ENCODE data around the gene IFT122. TPM values are rescaled to one million over a fixed set of nuclear protein-coding genes. Genes with fewer than 3 reads are reported as not detected.

Gene IFT122
- total RNA-seq, 1 experiment from 2014 or later: 35.5 TPM

- no peak overlapping the region for H3K4me3 Mint-ChIP-seq (ENCODE audit: low read depth, unreplicated experiment)
- H3K36me3 Mint-ChIP-seq (ENCODE audit: insufficient read depth, unreplicated experiment): peaks cover 42% of the 10 kb centered on the region
- TF ChIP-seq CTCF (IDR thresholded peaks at IDR 0.05; ENCODE audit: unreplicated experiment): no peak
- no peak overlapping the region for H3K27ac Mint-ChIP-seq (ENCODE audit: unreplicated experiment)
- no TSS peak for BruUV-seq (replicated peaks)
- H3K27me3 Mint-ChIP-seq (ENCODE audit: unreplicated experiment): peaks cover 33% of the 10 kb centered on the region
- H3K4me1 Mint-ChIP-seq (ENCODE audit: low read depth, unreplicated experiment): peaks cover 21% of the 10 kb centered on the region
- H3K9me3 Mint-ChIP-seq (ENCODE audit: low read depth, unreplicated experiment): no peaks in the 10 kb centered on the region
- DNase-seq: no peak
- intact Hi-C loops (cut with micrococcal nuclease; ENCODE audit: unreplicated experiment): no loop called here
- CTCF ChIA-PET: interaction anchor here (0.8 to 1.8 kb wide), 2 partner anchors 12 to 60 kb away, joined by 3 to 4 read pairs; no protein-coding TSS in a partner anchor
Observed at GRCh38 chr3:129429602-129430001, 10.4 kb upstream of the IFT122 start.

DNA sequence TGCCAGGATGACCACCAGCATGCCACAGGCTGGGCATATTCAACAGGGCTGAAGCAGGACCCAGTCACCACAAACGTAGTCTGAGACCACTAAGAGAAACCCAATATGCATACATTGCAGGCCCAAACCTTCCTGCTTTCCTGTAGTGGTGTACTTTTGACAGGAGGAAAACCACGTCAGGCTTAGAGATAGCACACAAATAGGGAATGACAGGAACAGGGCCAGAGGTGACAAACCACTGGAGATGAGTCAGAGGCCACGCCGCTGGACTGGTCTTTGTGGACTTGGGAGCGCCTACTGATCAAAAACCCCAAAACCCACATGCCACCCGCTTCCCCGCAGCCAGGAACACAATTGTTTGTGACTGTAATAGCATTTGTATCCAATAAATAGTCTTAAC is 8.0 kb upstream of the IFT122 start:
- intact Hi-C loops (cut with micrococcal nuclease; ENCODE audit: unreplicated experiment): no loop called here
- no TSS peak for BruUV-seq (replicated peaks)
- Mint-ChIP-seq H3K36me3 (ENCODE audit: insufficient read depth, unreplicated experiment) (peaks cover 58% of the 10 kb centered on the region), H3K27ac (ENCODE audit: unreplicated experiment) (no peak overlapping the region), H3K9me3 (ENCODE audit: low read depth, unreplicated experiment) (no peaks in the 10 kb centered on the region), H3K27me3 (ENCODE audit: unreplicated experiment) (peaks cover 15% of the 10 kb centered on the region), H3K4me3 (ENCODE audit: low read depth, unreplicated experiment) (no peak overlapping the region), H3K4me1 (ENCODE audit: low read depth, unreplicated experiment) (peaks cover 38% of the 10 kb centered on the region)
- no peak for DNase-seq
- TF ChIP-seq CTCF (IDR thresholded peaks at IDR 0.05; ENCODE audit: unreplicated experiment): no peak
- CTCF ChIA-PET: no interaction called here

- intact Hi-C loops (cut with micrococcal nuclease; ENCODE audit: unreplicated experiment): no loop called here
- CTCF ChIA-PET: no interaction called here
- no TSS peak for BruUV-seq (replicated peaks)
Observed at GRCh38 chr3:129432671-129433070, 7.4 kb upstream of the IFT122 start.

DNA sequence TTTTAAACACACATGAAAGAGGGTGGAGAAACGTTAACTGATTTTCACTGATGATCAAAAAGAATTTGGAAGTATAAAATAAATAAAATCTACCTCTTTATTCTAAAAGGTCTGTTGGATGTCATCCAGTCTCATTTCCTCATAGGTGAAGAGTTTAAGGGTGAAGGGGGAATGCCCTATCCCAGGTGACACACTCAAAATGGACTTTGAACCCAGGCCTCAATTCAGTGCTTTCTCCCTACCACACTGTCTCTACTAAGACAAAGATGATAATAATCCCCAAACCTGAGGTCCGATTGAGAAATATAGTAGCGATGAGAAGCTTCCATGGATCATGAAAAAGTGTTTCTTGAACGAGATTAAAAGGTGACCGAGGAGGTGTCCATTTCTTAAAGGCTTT is 6.5 kb upstream of the IFT122 start:
- Mint-ChIP-seq H3K27ac (ENCODE audit: unreplicated experiment) (no peak overlapping the region), H3K9me3 (ENCODE audit: low read depth, unreplicated experiment) (no peaks in the 10 kb centered on the region), H3K4me3 (ENCODE audit: low read depth, unreplicated experiment) (no peak overlapping the region), H3K36me3 (ENCODE audit: insufficient read depth, unreplicated experiment) (peaks cover 64% of the 10 kb centered on the region), H3K27me3 (ENCODE audit: unreplicated experiment) (no peaks in the 10 kb centered on the region), H3K4me1 (ENCODE audit: low read depth, unreplicated experiment) (peaks cover 42% of the 10 kb centered on the region)
- BruUV-seq (replicated peaks): no TSS peak
- no peak for TF ChIP-seq CTCF (IDR thresholded peaks at IDR 0.05; ENCODE audit: unreplicated experiment)
- intact Hi-C loops (cut with micrococcal nuclease; ENCODE audit: unreplicated experiment): no loop called here
- no peak for DNase-seq
- CTCF ChIA-PET: interaction anchor here (0.5 kb wide), 1 partner anchor 443 kb away, joined by 3 read pairs; no protein-coding TSS in a partner anchor

More at GRCh38 chr3:129432671-129433070, 7.4 kb upstream of the IFT122 start:
- no peak overlapping the region for H3K27ac Mint-ChIP-seq (ENCODE audit: unreplicated experiment)
- no peak overlapping the region for H3K4me3 Mint-ChIP-seq (ENCODE audit: low read depth, unreplicated experiment)
- peaks cover 9% of the 10 kb centered on the region for H3K27me3 Mint-ChIP-seq (ENCODE audit: unreplicated experiment)
- H3K36me3 Mint-ChIP-seq (ENCODE audit: insufficient read depth, unreplicated experiment): peaks cover 60% of the 10 kb centered on the region
- no peaks in the 10 kb centered on the region for H3K9me3 Mint-ChIP-seq (ENCODE audit: low read depth, unreplicated experiment)
- peaks cover 40% of the 10 kb centered on the region for H3K4me1 Mint-ChIP-seq (ENCODE audit: low read depth, unreplicated experiment)
- no peak for TF ChIP-seq CTCF (IDR thresholded peaks at IDR 0.05; ENCODE audit: unreplicated experiment)
- DNase-seq: no peak

All from Calu3 (cell line).